ENCODE measurements around the gene OR2S2.
"Not testable (repeated sequence)": the region's sequence is repeated elsewhere in the genome, so short reads cannot be mapped to it uniquely, and the experiment has no call there.

DNA sequence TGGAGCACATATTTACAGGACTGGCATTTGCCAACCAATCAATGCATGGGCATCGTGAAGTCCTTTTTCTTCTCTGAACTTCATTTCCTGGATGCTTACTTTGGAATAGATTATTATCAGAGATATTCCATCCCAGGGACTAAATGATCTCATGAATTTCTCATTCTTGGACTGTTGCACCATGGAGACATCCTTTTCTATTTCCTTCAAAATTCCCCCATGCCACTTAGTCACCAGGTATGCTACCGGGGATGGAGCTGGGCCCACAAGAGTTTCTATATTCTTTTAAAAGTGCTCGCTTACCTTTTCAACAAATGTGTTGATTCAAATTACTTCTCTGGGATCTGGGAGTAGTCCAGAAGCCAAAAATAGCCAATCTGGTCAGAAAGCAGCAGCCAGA, 35.2 kb upstream of the OR2S2 start:
- TF ChIP-seq, protein P1, sequence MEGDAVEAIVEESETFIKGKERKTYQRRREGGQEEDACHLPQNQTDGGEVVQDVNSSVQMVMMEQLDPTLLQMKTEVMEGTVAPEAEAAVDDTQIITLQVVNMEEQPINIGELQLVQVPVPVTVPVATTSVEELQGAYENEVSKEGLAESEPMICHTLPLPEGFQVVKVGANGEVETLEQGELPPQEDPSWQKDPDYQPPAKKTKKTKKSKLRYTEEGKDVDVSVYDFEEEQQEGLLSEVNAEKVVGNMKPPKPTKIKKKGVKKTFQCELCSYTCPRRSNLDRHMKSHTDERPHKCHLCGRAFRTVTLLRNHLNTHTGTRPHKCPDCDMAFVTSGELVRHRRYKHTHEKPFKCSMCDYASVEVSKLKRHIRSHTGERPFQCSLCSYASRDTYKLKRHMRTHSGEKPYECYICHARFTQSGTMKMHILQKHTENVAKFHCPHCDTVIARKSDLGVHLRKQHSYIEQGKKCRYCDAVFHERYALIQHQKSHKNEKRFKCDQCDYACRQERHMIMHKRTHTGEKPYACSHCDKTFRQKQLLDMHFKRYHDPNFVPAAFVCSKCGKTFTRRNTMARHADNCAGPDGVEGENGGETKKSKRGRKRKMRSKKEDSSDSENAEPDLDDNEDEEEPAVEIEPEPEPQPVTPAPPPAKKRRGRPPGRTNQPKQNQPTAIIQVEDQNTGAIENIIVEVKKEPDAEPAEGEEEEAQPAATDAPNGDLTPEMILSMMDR (IDR thresholded peaks at IDR 0.05): not testable (repeated sequence)
- TF ChIP-seq POLR2A (IDR thresholded peaks at IDR 0.05): not testable (repeated sequence)

Data from right lobe of liver (tissue), 4 donors.